Measurements from ENCODE around the gene NPAS4.
"Not testable (repeated sequence)": the region's sequence is repeated elsewhere in the genome, so short reads cannot be mapped to it uniquely, and the experiment has no call there.

The NPAS4 gene

GRCh38 chr11:66418168-66418985 lies 2.5 kb upstream of the NPAS4 start:
- DNase-seq, result peak; percentile 57

GRCh38 chr11:66418986-66419308 lies 1.9 kb upstream of the NPAS4 start:
- no peak for DNase-seq

- DNase-seq, result peak; percentile 7
Measured at GRCh38 chr11:66419825-66420224, 1.0 kb upstream of the NPAS4 start.

DNA sequence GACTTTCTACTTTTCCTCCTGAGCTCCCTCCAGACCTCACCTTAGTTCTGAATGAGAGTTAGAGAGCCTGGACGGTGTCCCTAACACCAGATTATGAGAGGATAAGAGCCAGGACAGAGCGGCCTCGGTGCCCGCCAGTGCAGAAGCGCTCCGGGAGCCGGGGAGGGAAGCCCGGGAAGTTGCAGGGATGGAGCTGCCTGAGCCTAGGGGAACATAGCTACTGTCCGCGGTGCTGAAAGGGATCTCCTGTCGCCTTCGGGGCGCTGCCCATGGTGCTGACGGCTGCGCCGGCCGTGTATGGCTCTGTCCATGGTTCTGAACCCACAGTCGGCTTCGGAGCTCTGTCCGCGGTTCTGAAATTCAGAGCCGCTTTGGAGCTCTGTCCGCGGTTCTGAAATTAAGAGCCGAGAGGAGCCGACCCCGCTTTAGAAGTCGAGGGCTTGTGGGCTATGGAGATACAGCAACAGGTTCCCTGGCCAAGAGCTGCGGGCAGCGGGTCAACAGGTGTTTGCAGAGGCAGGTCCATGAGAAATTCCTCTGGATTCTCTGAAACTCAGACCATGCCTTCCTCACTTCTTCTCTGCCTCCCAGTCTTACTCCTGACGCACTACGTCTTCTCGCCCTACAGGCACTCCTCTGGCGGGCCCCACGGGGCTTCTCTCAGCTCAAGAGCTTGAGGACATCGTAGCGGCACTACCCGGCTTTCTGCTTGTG lies 814 bp downstream of the NPAS4 start:
- no peak for DNase-seq

DNA sequence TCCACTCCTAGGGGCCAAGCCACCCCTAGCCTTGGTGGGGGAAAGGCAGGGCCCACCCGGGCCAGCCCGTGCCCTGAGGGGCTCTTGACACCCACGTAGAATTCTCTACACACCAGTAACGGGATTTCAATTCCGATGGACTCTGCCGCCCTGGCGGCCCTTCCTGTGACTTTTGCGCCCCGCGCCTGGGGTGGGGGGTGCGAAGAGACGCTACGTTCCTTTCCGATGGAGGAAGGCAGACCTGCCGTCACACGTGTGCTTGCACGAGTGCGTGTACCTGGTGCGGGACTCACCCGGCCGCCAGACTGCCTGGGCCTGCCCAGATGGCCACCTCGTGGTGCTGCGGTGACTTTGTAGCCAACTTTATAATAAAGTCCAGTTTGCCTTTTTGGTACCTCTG lies 5.5 kb downstream of the NPAS4 start:
- no peak for DNase-seq

DNA sequence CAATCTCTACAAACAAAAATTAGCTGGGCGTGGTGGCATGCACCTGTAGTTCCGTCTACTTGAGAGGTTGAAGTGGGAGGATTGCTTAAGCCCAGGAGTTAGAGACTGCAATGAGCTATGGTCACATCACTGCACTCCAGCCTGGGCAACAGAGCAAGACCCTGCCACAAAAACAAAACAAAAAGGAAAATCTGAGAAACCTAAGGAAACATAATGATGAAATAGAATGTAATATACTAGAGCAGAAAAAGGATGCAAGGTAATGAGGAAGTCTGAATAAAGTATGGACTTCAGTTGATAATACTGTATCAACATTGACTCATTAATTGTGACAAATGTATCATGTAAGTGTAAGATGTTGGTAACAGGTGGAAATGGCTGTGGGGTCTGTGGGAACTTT lies 8.1 kb downstream of the NPAS4 start:
- no peak for DNase-seq

DNA sequence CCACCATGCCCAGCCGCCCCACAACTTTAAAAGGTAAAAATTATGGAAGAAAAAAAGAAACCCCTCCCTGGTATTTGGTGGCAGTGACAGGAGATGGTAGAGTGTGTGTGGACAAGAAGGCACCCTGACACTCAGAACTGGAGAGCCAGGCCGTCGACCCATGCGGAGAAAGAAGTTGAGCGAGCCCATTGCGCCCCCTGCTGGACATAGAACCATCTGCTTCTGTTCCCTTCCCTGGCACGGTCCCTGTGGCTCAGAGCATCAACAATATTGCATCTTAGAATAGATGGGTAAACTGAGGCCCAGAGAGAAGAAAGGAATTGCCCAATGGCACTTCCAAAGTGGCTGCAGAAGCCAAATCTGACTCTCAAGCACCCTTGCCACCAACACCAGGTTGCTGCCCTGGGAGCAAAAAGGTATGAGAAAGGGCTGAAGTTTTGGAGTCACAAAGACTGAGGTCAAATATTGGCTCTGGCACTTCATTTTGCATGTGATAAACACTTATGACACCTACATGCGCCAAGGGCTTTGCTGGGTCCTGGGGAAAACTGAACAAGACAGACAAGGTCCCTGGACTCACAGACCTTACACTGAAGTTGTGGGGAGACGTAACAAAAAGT lies 9.3 kb downstream of the NPAS4 start:
- peak; percentile 66 for DNase-seq

- DNase-seq, result not testable (repeated sequence)
Measured at GRCh38 chr11:66431287-66431686, 10.5 kb downstream of the NPAS4 start.

- DNase-seq, result not testable (repeated sequence)
Measured at GRCh38 chr11:66431871-66432329, 11.1 kb downstream of the NPAS4 start.

GRCh38 chr11:66432597-66432996 lies 11.8 kb downstream of the NPAS4 start:
- DNase-seq, result no peak

DNA sequence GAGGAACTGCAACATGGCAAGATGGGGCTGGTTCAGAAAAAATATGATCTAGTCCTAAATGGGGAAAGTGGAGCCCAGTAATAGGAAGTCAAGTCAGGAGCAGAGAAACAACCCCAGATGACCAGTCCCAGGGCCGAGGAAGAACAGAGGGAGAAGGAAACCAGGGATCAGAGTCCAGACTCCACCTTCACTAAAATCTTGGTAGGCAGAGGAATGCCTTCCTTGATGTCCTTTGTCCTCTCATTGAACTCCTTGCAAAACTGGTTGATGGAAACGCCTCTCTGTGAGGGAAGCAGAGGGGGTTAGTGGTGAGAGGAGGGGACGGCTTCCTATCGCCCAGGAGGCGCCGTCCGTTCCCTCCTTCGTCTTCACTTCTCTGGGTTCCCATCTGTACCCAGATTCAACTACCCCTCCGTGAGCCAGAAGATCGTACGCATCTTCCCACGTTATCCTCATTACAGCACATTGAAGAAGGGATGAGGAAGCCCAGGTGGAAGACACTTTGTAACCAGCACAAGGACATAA lies 17.2 kb downstream of the NPAS4 start:
- DNase-seq, result no peak

DNA sequence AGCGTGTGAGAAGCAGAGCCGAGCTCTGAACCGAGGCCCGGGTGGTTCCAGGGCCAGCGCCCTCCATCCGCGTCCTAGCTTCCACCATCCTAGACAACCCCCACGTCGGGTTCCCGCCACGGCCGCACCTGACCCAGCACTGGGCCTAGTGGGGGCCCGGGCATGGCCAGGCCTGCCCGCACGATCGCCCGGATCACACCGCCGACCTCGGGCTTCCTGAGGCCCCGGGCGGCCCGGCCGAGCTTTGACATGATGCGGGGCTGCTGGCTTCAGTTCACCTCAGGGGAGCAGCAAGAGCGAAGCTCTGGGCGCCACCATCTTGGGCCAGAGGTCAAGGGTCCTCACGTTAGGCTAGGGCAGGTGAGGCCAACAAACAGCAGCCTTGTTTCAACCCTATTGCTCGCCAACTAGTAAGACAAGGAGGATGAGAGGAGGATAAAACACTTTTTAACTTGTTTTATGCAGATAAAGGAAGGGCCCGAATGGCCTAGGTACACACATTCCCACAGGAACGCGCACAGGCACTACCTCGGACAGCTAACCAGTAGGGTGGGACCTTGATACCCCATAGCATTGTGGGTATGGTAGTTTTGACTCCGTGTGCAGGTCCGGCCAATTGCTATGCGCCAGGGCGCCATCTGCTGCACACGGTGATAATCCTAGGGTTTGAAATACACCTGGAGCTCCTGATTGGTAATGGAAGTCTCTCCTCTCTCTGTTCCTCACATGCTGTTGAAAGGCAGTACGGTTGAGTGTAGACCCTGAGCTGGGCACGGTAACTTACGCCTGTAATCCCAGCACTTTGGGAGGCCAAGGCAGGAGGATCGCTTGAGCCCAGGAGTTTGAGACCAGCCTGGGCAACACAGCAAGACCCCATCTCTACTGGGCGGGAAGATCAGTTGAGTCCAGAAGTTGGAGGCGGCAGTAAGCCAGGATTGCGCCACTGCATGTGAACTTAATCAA lies 17.9 kb downstream of the NPAS4 start, which contains the start of gene MRPL11:
TSS of gene MRPL11 (minus strand) at position 345 of the 963 bp plus-strand sequence. CDS start at position 251, 94 bp downstream.
- DNase-seq, result peak; percentile 95

DNA sequence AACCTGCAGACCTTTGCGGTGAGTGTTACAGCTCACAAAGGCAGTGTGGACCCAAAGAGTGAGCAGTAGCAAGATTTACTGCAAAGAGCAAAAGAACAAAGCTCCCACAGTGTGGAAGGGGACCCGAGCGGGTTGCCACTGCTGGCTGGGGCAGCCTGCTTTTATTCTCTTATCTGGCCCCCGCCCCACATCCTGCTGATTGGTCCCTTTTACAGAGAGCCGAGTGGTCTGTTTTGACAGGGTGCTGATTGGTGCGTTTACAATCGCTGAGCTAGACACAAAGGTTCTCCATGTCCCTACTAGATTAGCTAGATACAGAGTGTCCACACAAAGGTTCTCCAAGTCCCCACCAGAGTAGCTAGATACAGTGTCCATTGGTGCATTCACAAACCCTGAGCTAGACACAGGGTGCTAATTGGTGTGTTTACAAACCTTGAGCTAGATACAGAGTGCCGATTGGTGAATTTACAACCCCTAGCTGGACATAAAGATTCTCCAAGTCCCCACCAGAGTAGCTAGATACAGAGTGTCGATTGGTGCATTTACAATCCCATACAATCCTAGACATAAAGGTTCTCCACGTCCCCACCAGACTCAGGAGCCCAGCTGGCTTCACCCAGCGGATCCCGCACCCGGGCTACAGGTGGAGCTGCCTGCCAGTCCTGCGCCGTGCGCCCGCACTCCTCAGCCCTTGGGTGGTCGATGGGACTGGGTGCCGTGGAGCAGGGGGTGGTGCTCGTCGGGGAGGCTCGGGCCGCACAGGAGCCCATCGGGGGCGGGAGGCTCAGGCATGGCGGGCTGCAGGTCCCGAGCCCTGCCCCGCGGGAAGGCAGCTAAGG lies 19.5 kb downstream of the NPAS4 start:
- not testable (repeated sequence) for DNase-seq

GRCh38 chr11:66440940-66441282 lies 20.1 kb downstream of the NPAS4 start:
- not testable (repeated sequence) for DNase-seq

DNA sequence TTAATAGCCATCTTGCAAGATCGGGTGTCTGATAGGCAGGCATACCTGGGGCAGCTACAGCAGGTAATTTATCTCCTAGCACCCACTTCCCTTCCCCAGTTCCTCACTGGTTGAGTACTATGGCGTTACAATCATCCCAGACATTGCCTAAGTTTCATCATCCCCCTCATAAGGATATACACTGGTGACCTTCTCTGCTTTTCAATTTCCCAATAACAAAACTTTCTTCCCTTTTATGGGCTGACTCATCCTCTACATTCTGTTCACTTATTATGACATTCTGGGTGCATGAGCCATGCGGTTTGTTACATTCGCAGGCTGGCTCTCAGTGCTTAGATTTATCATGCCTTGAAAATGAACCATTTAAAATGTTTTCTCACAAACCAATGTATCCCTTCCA lies 22.8 kb downstream of the NPAS4 start:
- no peak for DNase-seq

GRCh38 chr11:66447012-66447411 lies 26.2 kb downstream of the NPAS4 start:
- DNase-seq, result no peak

- DNase-seq, result no peak
Measured at GRCh38 chr11:66448523-66448922, 27.7 kb downstream of the NPAS4 start.

GRCh38 chr11:66450560-66450959 lies 29.7 kb downstream of the NPAS4 start:
- DNase-seq, result no peak

DNA sequence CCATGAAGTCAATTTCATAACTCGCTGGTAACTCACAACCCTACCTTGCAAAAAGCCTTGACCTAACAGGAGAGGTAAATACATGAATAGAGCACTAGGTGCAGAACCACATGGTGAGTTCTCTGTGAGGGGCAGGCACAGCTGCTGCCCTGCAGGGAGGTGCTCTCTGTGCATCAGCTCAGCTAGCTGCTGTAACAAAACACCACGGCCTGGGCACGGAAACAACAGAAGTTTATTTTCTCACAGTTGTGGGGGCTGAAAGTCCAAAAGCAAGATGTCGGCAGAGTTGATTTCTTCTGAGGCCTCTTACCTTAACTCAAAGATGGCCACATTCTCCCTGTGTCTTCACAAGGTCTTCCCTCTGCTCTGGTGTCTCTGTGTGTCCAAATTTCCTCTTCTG lies 30.8 kb downstream of the NPAS4 start:
- no peak for DNase-seq

DNA sequence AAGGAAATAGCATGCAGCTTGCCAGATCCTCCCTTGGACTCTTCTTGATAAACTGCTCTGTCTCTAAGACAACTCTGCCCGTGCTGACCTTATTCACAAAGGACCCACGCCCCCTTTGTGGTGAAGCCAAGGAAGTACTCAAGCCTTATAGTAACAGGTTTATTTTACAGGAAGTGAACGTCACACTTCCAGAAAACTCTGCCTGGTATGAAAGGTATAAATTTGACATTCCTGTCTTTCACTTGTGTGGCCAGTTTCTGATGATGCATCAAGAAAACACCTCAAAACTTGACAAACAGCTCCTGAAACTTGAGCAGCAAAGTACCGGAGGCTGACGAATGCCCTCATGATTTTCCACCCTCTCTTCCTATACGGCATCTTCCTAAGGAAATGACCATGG lies 33.4 kb downstream of the NPAS4 start:
- no peak for DNase-seq

DNA sequence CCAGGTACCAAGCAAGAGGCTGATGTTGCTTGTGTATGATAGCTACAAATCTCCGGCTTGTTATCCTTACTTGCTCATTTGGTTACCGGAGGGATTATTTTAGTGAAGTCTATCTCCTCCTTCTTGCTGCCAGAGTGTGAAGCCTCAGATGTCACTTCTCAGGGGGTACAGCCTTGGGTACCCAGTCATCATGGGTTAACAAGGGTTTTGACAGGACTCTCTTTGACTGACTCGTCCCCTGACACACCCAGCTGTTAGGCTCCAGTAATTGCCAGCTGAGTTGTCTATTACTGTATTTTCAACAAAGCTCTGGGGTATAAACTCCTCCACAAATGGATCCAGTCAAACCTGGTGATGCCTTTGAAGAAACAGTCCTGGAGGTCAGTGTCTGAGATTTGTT lies 34.0 kb downstream of the NPAS4 start:
- no peak for DNase-seq

DNA sequence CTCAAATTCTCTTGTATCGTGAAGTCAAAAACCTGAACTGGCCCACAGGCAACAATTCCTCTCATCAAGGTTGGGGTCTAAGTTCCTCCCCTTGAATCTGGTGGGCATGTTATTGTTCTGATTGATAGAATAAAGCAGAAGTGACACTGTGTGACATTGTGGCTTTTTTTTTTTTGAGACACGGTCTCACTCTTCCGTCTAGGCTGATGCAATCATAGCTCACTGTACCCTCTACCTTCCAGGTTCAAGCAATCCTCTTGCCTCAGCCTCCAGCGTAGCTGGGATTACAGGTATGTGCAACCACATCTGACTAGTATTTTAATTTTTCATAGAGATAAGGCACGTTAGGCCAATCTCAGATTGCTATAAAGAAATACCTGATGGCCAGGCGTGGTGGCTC lies 37.0 kb downstream of the NPAS4 start:
- no peak for DNase-seq

All from NCI-H774 (cell line).